ENCODE results near the gene USP12.

Gene USP12

GRCh38 chr13:27037171-27037570 is 134.4 kb downstream of the USP12 start:
- TF ChIP-seq EZH2phosphoT487 (IDR thresholded peaks at IDR 0.05; ENCODE audit: borderline replicate concordance) (no peak), CTCF (conservative IDR thresholded peaks at IDR 0.05; ENCODE audit: low read length) (no peak)
- Histone ChIP-seq H3K9me3 (ENCODE audit: insufficient read depth, low read depth, low read length) (no peaks in the 10 kb centered on the region), H3K36me3 (ENCODE audit: insufficient read depth, low read length) (no peaks in the 10 kb centered on the region), H3K9ac (ENCODE audit: low read depth, low read length, poor library complexity, severe bottlenecking) (no peak overlapping the region), H4K20me1 (ENCODE audit: insufficient read depth, low read length, poor library complexity, severe bottlenecking) (no peaks in the 10 kb centered on the region), H3K9me2 (replicated peaks; ENCODE audit: low read depth, low read length) (no peaks in the 10 kb centered on the region), H3F3A (ENCODE audit: low read depth) (no peaks in the 10 kb centered on the region), H2AFZ (ENCODE audit: low read length) (no peak overlapping the region), H3K4me2 (ENCODE audit: low read depth, low read length, poor library complexity, severe bottlenecking) (no peak overlapping the region), H3K79me2 (ENCODE audit: insufficient read depth, low read length) (no peaks in the 10 kb centered on the region), H3K4me1 (ENCODE audit: insufficient read depth, low read length, poor library complexity, severe bottlenecking) (no peaks in the 10 kb centered on the region), H3K27me3 (ENCODE audit: insufficient read depth, low read length, poor library complexity, severe bottlenecking) (no peaks in the 10 kb centered on the region), H3K4me3 (ENCODE audit: low read length, poor library complexity, severe bottlenecking) (no peak overlapping the region)

- no peaks in the 10 kb centered on the region for H3F3A ChIP-seq (ENCODE audit: low read depth)
- H3K9me2 ChIP-seq (replicated peaks; ENCODE audit: low read depth, low read length): no peaks in the 10 kb centered on the region
- no peaks in the 10 kb centered on the region for H3K9me3 ChIP-seq (ENCODE audit: insufficient read depth, low read depth, low read length)
- no peaks in the 10 kb centered on the region for H3K27me3 ChIP-seq (ENCODE audit: insufficient read depth, low read length, poor library complexity, severe bottlenecking)
- no peaks in the 10 kb centered on the region for H4K20me1 ChIP-seq (ENCODE audit: insufficient read depth, low read length, poor library complexity, severe bottlenecking)
- no peak overlapping the region for H3K4me2 ChIP-seq (ENCODE audit: low read depth, low read length, poor library complexity, severe bottlenecking)
- no peaks in the 10 kb centered on the region for H3K36me3 ChIP-seq (ENCODE audit: insufficient read depth, low read length)
- H2AFZ ChIP-seq (ENCODE audit: low read length): no peak overlapping the region
- no peak for TF ChIP-seq CTCF (conservative IDR thresholded peaks at IDR 0.05; ENCODE audit: low read length)
- TF ChIP-seq EZH2phosphoT487 (IDR thresholded peaks at IDR 0.05; ENCODE audit: borderline replicate concordance): no peak
- no peak overlapping the region for H3K9ac ChIP-seq (ENCODE audit: low read depth, low read length, poor library complexity, severe bottlenecking)
- H3K4me1 ChIP-seq (ENCODE audit: insufficient read depth, low read length, poor library complexity, severe bottlenecking): no peaks in the 10 kb centered on the region
- H3K4me3 ChIP-seq (ENCODE audit: low read length, poor library complexity, severe bottlenecking): no peak overlapping the region
- no peaks in the 10 kb centered on the region for H3K79me2 ChIP-seq (ENCODE audit: insufficient read depth, low read length)
These were observed 135.2 kb downstream of the USP12 start for GRCh38 chr13:27036236-27036981.

- no peaks in the 10 kb centered on the region for H3K4me1 ChIP-seq (ENCODE audit: insufficient read depth, low read length, poor library complexity, severe bottlenecking)
- no peaks in the 10 kb centered on the region for H3F3A ChIP-seq (ENCODE audit: low read depth)
- H3K4me2 ChIP-seq (ENCODE audit: low read depth, low read length, poor library complexity, severe bottlenecking): no peak overlapping the region
- H2AFZ ChIP-seq (ENCODE audit: low read length): no peak overlapping the region
- no peak overlapping the region for H3K4me3 ChIP-seq (ENCODE audit: low read length, poor library complexity, severe bottlenecking)
- H3K9me2 ChIP-seq (replicated peaks; ENCODE audit: low read depth, low read length): no peaks in the 10 kb centered on the region
- H3K27me3 ChIP-seq (ENCODE audit: insufficient read depth, low read length, poor library complexity, severe bottlenecking): no peaks in the 10 kb centered on the region
- no peaks in the 10 kb centered on the region for H3K79me2 ChIP-seq (ENCODE audit: insufficient read depth, low read length)
- H4K20me1 ChIP-seq (ENCODE audit: insufficient read depth, low read length, poor library complexity, severe bottlenecking): no peaks in the 10 kb centered on the region
- no peak overlapping the region for H3K9ac ChIP-seq (ENCODE audit: low read depth, low read length, poor library complexity, severe bottlenecking)
- no peaks in the 10 kb centered on the region for H3K9me3 ChIP-seq (ENCODE audit: insufficient read depth, low read depth, low read length)
- H3K36me3 ChIP-seq (ENCODE audit: insufficient read depth, low read length): no peaks in the 10 kb centered on the region
- TF ChIP-seq EZH2phosphoT487 (IDR thresholded peaks at IDR 0.05; ENCODE audit: borderline replicate concordance) (no peak), CTCF (conservative IDR thresholded peaks at IDR 0.05; ENCODE audit: low read length) (no peak)
These were observed 135.7 kb downstream of the USP12 start for GRCh38 chr13:27035892-27036235.

Measured in Loucy (cell line).